Skin of body (tissue), 2 donors: ENCODE results near the gene TFEC. TPM values are rescaled to one million over a fixed set of nuclear protein-coding genes. Genes with fewer than 3 reads are reported as not detected.
"Not testable (repeated sequence)": the region's sequence is repeated elsewhere in the genome, so short reads cannot be mapped to it uniquely, and the experiment has no call there.

ENCODE experiments used
- DNase-seq: peaks from one replicate; lab custom pipeline; 2025; lab: John Stamatoyannopoulos, UW
- total RNA-seq: library from RNA; depleted of rRNA; stranded (reverse); fragments of >200 nt; gene quantifications from one replicate; pipeline ENCODE4 v1.2.3, GENCODE V29; 2014

The TFEC gene
- total RNA-seq: 2.2 TPM

DNA sequence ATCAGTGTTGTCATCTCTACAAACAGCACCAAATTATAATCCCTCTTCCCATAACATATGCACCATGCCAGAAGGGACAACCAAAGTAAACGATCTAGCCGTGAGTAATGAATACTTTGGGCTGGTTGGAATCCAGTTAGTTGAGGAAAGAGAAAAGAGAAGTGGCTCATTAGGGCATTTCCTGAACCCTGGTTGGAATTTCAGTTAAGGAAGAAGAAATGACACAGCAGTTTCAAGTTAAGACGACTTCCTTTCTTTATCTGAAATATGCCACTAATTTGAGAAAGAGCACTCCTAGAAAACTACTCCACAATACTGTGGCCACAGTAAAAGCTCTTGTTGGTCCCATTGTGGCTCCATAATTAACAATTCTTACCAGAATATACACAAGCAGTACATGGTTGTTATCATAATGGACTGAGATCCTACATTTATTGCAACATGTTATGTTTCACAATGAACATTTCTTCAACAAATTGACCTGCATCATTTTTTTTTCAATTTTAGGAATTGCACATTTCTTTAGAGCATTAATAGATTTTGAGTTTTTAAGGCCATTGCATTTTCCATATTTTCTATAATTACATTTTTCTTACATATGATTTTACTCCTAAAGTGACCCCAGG is at the start of gene TFEC:
Gene TFEC (minus strand): TSS at position 113 of the 626 bp plus-strand sequence. CDS start 46,322 bp downstream, outside the sequence.
- DNase-seq: no peak

DNA sequence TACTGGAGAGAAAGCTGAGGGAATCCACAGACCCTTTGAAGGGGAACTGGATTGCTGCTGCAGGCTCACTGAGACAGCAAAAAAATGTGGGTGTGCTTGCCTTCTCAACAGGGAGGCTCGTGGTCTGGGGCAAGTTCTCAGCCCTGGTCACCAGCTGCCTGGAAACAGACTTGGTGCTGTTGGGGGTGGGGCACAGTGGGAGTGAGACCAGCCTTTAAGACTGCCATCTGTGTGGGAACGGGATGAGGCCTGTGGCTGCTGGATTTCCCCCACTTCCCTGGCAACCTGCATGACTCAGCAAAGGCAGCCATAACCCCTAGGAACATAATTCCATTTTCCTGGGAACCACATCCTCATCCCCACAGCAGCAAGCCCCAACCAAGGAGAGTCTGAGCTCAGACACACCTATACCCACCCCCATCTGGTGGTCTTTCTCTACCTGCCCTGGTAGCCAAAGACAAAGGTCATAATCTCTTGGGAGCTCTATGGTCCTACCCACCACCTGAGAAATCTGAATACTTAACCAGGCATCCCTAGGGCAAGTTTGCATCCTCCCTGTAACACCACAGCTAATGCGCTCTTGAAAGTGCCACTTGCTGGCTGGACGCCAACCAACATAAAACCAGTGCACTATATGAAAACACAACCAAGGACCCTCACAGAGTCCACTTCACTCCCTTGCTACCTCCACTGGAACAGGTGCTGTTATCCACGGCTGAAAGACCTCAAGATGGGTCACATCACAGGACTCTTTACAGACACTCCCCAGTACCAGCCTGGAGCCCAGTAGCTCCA is 45.0 kb upstream of the TFEC start:
- DNase-seq: no peak

- no peak for DNase-seq
These were observed 41.1 kb upstream of the TFEC start for GRCh38 chr7:116071629-116072028.

DNA sequence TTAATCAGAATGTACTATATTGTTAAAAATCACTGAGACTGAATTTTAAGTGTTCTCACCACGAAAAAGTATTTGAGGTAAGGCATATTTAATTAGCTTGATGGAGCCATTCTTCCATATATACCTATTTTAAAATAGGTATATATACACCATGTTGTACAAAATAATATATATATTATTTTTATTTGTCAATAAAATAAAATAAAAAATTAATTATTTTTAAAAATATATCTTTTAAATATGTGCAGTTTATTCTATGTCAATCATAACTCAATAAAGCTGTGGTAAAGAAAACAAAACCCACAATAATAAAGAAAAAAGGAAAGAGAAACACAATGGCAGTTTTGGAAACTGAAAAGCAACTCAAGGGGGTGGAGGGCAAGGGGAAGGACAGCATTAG is 33.6 kb upstream of the TFEC start:
- no peak for DNase-seq

- DNase-seq: no peak
These were observed 32.1 kb upstream of the TFEC start for GRCh38 chr7:116062666-116063065.

DNA sequence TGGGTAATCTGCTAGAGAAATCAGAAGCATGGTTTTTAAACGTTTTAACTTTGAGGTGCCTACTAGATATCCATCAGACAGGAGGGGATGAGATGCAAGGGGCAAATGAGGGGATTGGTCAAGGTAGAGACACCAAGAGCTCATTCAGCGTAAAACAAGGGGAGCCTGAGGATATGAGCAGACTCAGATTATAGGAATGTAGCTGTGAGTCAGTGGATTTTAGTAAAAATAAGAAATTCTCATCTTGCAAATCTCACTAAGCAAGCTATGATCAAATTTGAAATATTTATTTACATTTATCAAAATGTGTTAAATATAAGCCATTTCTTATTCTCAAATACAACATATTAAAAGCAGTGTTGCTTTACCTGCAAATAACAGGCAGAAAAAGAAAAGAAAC is 21.4 kb upstream of the TFEC start:
- DNase-seq: no peak

- DNase-seq: not testable (repeated sequence)
These were observed 16.7 kb upstream of the TFEC start for GRCh38 chr7:116047261-116047660.

DNA sequence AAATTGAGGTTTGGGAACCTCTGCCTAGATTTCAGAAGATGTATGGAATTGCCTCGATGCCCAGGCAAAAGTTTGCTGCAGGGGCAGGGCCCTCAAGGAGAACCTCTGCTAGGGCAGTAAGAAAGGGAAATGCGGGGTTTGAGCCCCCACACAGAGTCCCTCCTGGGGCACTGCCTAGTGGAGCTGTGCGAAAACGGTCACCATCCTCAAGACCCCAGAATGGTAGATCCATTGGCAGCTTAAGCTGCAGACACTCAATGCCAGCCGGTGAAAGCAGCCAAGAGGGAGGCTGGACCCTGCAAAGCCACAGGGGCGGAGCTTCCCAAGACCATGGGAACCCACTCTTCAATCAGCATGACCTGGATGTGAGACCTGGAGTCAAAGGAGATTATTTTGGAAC is 15.0 kb upstream of the TFEC start:
- DNase-seq: no peak

DNA sequence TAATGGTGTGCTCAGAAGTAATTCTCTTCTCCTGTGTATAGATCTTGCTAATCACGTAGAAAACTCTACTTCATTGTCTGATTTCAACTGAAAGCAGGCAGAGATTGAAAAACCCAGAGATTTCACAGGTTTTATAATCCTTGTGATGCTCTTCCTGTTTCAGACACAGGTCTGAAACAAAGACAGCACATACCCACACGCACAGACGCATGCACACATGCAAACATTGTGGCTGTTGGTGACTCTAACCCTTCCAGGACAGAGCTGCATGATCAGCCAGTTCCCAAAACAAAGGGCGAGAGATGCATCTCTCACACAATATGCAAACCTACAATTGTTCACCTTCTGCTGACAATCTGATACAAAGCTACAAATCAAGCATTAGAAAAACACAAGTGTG is 11.1 kb upstream of the TFEC start:
- DNase-seq: no peak

- DNase-seq: no peak
These were observed 6.8 kb upstream of the TFEC start for GRCh38 chr7:116037401-116037800.

DNA sequence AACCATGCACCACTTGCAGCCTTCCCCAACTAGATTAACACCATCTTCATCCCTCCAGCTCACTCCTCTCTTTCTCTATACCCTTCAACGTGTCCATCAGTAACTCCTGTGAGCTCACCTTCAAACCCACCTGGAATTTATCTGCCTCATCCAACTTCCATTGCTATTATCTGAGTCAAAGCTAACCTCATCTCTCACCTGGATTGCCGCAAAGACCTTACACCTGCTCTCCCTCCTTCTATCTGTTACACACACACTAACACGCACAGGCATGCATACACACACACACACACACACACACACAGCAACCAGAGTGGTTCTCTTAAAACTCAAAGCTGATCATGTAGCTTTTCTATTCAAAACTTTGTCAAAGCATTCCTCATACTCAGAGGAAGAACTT is 3.8 kb upstream of the TFEC start:
- no peak for DNase-seq

DNA sequence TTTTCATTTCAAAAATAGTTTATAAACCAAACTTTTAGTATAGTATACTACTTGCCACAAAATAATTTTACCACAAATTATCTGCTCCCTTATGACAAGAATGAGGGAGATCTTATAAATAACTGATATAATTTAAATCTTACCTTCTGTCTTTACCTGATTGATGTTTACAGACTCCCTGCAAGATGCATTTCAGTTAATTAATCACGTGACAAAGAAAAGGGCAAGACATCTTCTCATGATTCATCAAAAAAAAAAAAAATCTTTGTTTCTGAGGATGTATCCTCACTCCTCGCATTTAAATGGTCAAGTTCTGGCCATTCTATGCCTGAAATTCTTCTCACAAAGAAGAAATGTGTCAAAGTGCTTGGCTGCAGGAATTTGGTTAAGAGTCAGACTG is 2.3 kb upstream of the TFEC start:
- DNase-seq: no peak

GRCh38 chr7:116028787-116029186 is 1.8 kb downstream of the TFEC start:
- DNase-seq: no peak

GRCh38 chr7:116027786-116028185 is 2.8 kb downstream of the TFEC start:
- no peak for DNase-seq

- DNase-seq: no peak
These were observed 5.4 kb downstream of the TFEC start for GRCh38 chr7:116024826-116025809.

GRCh38 chr7:116021237-116021636 is 9.3 kb downstream of the TFEC start:
- no peak for DNase-seq

- DNase-seq: no peak
These were observed 11.8 kb downstream of the TFEC start for GRCh38 chr7:116018731-116019130.

- no peak for DNase-seq
These were observed 16.9 kb downstream of the TFEC start for GRCh38 chr7:116013675-116014074.

DNA sequence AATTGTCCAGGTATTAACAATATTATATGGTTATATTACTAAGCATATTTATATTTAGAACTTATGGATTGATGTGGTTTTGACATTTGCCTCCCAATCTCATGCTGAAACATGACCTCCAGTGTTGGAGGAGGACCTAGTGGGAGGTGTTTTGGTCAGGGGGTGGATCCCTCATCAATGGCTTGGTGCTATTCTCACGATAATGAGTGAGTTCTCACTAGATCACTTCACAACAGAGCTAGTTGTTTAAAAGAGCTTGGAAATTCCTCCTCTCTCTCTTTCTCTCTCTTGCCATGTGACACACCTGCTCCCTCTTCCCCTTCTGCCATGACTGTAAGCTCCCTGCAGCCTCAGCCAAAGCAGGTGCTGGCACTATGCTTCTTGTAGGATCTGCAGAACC is 19.0 kb downstream of the TFEC start:
- no peak for DNase-seq

- not testable (repeated sequence) for DNase-seq
These were observed 25.8 kb downstream of the TFEC start for GRCh38 chr7:116004762-116005161.

- no peak for DNase-seq
These were observed 33.3 kb downstream of the TFEC start for GRCh38 chr7:115997221-115997620.

DNA sequence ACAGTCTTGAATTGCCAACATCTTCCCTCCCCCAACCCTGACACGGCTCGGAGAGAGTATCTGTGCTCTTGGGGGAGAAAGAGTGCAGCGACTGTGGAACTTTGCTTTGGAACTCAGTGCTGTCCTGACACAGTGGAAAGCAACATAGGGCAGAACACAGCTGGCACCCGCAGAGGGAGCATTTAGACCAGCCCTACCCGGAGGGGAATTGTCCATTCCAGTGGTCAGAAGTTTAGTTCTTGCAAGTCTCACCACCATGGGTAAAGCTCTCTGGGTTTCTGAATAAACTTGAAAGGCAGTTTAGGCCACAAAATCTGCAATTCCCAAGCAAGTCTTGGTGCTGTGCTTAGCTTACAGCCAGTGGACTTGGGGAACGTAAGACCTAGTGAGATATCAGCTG is 34.9 kb downstream of the TFEC start:
- no peak for DNase-seq
